ENCODE data around the gene NUBPL.

The NUBPL gene

DNA sequence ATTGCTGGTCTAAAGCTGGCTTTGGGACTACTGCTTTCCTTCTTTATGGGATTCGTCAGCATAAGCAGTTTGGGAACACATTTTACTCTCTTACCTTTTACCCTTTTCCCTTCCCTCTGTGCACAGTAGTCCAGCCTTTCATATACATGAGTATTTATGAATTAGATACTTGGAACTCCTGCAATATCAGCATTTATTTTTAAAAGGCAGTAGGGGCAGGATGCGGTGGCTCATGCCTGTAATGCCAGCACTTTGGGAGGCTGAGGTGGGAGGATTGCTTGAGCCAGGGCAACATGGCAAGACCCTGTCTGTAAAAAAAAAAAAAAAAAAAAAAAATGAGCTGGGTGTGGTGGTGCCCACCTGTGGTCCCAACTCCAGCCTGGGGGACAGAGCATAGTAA lies 3.0 kb downstream of the NUBPL start:
- H3K27me3 Mint-ChIP-seq = no peaks in the 10 kb centered on the region
- peaks cover 54% of the 10 kb centered on the region for H3K4me1 Mint-ChIP-seq
- no peaks in the 10 kb centered on the region for H3K9me3 Mint-ChIP-seq
- H3K27ac Mint-ChIP-seq = no peak overlapping the region
- peaks cover 9% of the 10 kb centered on the region for H3K36me3 Mint-ChIP-seq
- no peak overlapping the region for H3K4me3 Mint-ChIP-seq

DNA sequence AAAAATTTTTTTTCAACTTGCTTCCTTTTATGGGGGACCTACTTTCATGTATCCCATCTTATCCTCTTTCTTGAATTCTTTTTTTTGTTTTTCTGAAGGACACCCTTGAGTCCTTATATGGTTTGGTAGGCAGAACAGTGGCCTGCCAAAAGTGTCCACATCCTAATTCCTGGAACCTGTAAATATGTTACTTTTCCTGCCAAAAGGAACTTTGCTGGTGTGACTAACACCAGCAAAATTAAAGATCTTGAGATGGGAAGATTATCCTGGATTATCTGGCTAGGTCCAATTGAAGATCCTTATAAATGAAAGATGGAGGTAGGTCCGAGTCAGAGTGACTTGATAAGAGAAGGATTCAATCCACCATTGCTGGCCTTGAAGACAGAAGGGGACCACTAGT lies 5.3 kb downstream of the NUBPL start:
- Mint-ChIP-seq H3K4me1 (peaks cover 45% of the 10 kb centered on the region), H3K4me3 (no peak overlapping the region), H3K36me3 (peaks cover 13% of the 10 kb centered on the region), H3K27ac (no peak overlapping the region), H3K9me3 (no peaks in the 10 kb centered on the region), H3K27me3 (no peaks in the 10 kb centered on the region)

DNA sequence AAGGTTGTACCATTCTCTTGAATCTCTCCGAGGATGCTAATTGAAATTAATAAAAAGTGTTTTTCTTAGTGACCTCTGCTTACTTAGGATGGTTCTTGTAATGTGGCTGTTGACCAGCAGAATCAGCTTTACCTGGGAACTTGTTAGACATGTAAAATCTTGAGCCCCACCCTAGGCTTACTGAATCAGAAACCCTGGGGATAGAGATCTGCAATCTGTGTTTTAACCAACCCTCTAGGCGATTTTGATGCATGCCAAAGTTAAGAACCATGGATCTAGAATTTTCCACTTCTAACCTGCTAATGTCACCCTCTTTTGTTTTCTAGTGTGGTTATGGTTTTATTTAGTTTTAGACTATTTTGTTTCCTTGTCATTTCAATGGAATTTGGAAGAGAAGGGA lies 6.5 kb downstream of the NUBPL start:
- H3K9me3 Mint-ChIP-seq = no peaks in the 10 kb centered on the region
- peaks cover 37% of the 10 kb centered on the region for H3K4me1 Mint-ChIP-seq
- H3K27me3 Mint-ChIP-seq = no peaks in the 10 kb centered on the region
- H3K27ac Mint-ChIP-seq = peak overlapping the region; percentile 23
- no peak overlapping the region for H3K4me3 Mint-ChIP-seq
- peaks cover 13% of the 10 kb centered on the region for H3K36me3 Mint-ChIP-seq

DNA sequence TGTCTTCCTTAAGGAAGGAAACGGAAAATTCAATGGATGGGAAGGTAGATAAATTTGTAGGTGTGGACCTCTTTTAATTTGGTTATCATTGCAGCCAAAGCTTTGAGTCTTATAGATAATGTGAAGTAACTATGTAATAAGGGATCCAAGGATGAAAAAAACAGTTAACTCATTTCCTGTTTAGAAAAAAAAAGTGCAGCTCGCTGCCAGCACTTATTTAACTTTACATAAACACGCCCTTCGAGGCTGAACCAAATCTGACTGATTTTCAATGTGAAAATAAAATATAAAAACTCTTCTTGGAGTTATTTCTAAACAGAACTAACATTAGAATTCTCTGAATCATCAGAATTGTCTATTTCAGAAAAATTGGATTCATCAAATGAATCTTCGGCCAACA lies 7.0 kb downstream of the NUBPL start:
- no peaks in the 10 kb centered on the region for H3K27me3 Mint-ChIP-seq
- H3K4me1 Mint-ChIP-seq = peaks cover 32% of the 10 kb centered on the region
- no peaks in the 10 kb centered on the region for H3K9me3 Mint-ChIP-seq
- H3K36me3 Mint-ChIP-seq = peaks cover 11% of the 10 kb centered on the region
- H3K4me3 Mint-ChIP-seq = no peak overlapping the region
- H3K27ac Mint-ChIP-seq = peak overlapping the region; percentile 23

DNA sequence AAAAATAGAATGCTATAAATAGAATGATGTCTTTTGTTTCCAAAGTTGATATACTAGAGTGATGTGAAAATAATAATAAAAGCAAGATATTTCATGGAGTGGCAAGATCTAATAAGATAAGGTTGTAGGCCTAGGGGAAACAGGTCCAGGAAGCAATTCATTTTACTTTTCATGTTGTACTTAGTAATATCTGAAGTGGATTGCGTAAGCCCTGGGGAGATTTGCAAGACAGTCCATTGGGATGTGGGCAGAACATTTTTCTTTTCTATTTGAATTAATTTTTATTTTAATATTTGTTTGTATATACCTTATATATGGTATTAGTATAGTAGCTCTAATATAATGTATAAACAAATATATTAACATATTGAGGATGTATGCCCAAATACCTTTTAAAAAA lies 7.5 kb downstream of the NUBPL start:
- Mint-ChIP-seq H3K4me1 (peaks cover 27% of the 10 kb centered on the region), H3K27me3 (no peaks in the 10 kb centered on the region), H3K9me3 (no peaks in the 10 kb centered on the region), H3K27ac (no peak overlapping the region), H3K4me3 (no peak overlapping the region), H3K36me3 (peaks cover 11% of the 10 kb centered on the region)

DNA sequence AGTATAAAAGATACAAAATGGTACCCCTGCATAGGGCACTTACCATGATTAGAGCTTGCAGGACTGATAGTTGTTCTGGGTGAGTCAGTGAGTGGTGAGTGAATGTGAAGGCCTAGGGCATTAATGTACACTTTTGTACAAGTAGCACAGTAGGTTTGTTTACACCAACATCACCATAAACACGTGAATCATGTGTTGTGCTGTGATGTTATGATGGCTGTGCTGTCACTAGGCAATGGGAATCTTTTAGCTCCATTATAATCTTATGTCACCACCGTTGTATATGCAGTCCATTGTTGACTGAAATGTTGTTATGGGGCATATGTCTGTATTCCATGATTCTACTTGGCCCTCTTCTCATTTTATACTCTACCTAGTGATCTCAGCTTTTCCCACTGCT lies 11.8 kb downstream of the NUBPL start:
- H3K9me3 Mint-ChIP-seq = no peaks in the 10 kb centered on the region
- no peak overlapping the region for H3K4me3 Mint-ChIP-seq
- peaks cover 17% of the 10 kb centered on the region for H3K36me3 Mint-ChIP-seq
- H3K27ac Mint-ChIP-seq = no peak overlapping the region
- no peaks in the 10 kb centered on the region for H3K27me3 Mint-ChIP-seq
- H3K4me1 Mint-ChIP-seq = peaks cover 22% of the 10 kb centered on the region

DNA sequence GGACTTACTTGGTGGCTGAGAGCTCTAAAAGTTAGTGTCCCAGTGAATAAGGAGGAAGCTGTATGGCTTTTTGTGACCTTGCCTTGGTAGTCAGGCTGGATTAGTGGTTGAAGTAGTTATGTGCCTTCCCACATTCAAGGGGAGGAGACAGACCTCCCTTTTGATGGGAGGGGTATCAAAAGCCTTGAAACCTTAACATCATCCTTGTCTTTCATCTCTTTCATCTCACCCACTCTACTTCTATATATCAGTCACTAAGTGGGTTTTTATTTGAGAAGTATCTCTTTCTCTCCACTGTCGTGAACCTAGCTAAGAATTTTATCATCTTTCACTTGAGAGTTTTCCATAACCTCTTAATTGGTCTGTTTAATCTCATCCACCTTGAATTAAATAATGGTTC lies 15.7 kb downstream of the NUBPL start:
- Mint-ChIP-seq H3K36me3 (peaks cover 15% of the 10 kb centered on the region), H3K9me3 (no peaks in the 10 kb centered on the region), H3K27me3 (no peaks in the 10 kb centered on the region), H3K27ac (no peak overlapping the region), H3K4me3 (no peak overlapping the region), H3K4me1 (peaks cover 18% of the 10 kb centered on the region)

DNA sequence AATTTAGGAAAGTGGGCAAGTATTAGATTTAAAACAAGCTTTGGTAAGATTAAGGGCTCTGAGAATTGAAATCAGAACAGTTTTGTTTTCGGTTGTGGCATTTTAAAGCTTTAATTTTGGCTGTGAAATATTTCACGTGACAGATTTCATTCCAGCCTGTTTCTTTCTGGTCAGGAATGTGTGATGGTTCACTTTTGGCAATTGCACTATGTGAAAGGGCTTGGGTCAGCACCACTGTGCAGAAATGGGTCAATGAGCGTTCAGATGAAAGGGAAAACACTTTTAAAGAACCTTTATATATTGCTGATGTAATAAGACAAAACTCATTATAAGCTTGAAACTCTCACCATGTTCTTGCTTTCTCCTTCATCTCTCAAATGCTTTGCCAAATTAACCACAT lies 17.1 kb downstream of the NUBPL start:
- peaks cover 15% of the 10 kb centered on the region for H3K36me3 Mint-ChIP-seq
- peaks cover 18% of the 10 kb centered on the region for H3K4me1 Mint-ChIP-seq
- H3K9me3 Mint-ChIP-seq = no peaks in the 10 kb centered on the region
- no peaks in the 10 kb centered on the region for H3K27me3 Mint-ChIP-seq
- H3K4me3 Mint-ChIP-seq = no peak overlapping the region
- no peak overlapping the region for H3K27ac Mint-ChIP-seq

DNA sequence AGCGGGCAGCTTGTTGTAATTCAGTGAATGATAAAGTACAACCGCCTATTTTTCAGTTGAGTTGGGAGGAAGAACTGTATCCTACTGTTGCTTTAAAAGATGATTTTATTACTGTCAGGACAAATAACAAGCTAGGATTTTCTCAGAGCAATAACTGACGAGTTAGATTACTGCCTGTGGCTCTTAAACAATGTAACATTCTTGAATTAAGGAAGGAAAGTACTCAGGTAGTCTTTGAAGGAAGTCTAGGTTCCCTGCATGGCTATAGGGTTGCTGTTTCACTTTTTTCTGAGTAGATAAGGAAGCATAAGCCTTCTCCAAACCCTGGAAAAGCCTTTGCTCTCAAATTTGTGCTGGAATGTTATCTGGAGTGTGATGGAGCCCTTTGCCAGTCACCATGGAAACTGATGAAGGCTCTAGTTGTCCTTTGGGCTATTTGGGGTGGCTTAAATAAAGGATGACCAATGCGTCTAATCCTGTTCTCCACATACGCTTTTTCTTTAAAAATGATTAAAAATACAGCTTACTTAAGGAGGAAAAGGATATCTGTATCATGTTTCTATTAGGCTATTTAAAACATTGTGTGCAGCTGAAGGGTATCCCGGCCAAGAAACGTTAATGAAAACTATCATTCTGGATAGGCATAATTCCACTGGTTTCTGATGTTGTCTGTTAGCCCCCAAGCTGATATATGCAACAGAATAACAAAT lies 17.7 kb downstream of the NUBPL start:
- Mint-ChIP-seq H3K4me3 (no peak overlapping the region), H3K27me3 (no peaks in the 10 kb centered on the region), H3K4me1 (peaks cover 18% of the 10 kb centered on the region), H3K27ac (no peak overlapping the region), H3K36me3 (peaks cover 18% of the 10 kb centered on the region), H3K9me3 (no peaks in the 10 kb centered on the region)

DNA sequence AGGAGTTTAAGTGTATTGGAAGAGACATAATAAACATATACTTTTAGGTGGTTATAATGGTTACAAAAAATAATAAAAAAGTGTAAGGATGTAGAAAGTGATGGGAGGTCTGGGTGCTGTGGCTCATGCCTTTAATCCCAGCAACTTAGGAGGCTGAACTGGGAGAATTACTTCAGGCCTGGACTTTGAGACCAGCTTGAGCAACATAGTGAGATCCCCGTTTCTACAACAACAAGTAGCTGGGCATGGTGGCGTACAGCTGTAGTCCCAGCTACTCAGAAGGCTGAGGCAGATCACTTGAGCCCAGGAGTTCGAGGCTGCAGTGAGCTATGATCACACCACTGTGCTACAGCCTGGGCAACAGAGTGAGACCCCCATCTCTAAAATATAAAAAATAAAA lies 19.0 kb downstream of the NUBPL start:
- Mint-ChIP-seq H3K4me1 (peaks cover 18% of the 10 kb centered on the region), H3K27ac (no peak overlapping the region), H3K36me3 (peaks cover 18% of the 10 kb centered on the region), H3K4me3 (no peak overlapping the region), H3K9me3 (no peaks in the 10 kb centered on the region), H3K27me3 (no peaks in the 10 kb centered on the region)

DNA sequence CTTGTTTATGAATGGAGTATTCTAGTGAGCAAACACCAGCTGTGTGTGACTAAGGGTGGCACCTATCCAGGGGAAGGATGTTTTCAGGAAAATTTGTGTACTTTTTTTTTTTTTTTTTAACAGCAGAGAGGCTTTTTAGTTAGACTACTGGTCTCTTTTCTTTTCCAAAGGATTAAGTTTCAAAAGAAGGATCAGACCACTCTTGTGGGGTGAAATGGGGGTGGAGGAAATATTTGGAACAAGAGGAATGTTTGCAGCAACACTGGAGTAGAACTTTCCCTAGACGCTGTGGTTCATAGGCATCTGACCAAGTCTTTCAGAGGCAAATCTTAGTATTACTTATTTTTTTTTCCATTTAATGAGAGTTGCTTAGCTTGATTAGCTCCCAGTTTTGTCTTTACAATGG lies 21.1 kb downstream of the NUBPL start:
- Mint-ChIP-seq H3K9me3 (no peaks in the 10 kb centered on the region), H3K36me3 (peaks cover 16% of the 10 kb centered on the region), H3K27ac (no peak overlapping the region), H3K4me3 (no peak overlapping the region), H3K4me1 (peaks cover 9% of the 10 kb centered on the region), H3K27me3 (no peaks in the 10 kb centered on the region)

DNA sequence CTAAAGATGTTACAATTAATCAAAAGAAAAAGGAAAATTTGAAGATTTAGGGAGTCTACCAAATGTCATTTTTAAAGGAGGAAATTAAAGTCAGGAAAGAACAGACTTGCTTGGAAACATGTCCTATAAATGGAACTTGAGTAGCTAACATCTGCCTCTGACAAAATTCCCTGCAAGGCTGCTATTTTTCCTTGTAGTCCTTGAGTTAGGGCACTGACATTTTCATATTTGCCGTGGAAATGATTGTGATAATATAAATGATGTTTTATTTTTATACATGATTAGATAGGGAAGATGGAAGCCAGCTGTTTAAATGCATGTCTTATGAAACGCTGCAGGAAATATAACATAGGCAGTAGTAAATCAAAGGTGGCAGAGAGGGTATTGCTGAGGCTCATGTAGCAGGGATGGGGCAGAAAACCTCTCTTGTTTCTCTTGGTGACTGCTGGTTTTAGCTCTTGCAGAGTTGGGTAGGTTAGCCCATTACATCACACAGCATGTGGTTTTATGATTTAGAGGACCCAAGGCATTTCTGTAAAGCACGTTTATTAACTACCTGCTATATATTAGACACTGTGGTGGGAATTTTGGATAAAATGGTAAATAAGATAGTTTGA lies 21.7 kb downstream of the NUBPL start:
- Mint-ChIP-seq H3K4me3 (no peak overlapping the region), H3K36me3 (peaks cover 13% of the 10 kb centered on the region), H3K4me1 (peaks cover 5% of the 10 kb centered on the region), H3K9me3 (no peaks in the 10 kb centered on the region), H3K27ac (no peak overlapping the region), H3K27me3 (no peaks in the 10 kb centered on the region)

DNA sequence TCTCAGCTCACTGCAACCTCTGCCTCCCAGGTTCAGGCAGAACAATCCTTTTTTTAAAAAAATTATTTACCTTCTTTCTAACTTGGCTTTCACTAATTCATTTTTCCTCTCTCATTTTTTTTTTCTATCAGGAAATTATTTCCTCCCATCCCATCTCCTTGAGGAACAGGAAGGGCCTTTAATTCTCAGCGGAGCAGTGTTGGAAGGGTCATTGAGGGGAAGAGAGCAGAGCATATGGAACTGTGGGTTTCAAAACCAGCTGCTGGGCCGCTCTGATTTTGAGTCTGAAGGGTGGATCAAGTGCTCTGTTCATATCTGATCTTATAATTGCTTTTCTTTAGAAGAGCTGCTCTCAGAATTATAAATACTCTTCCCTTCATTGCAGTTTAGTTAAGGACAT lies 29.0 kb downstream of the NUBPL start:
- no peaks in the 10 kb centered on the region for H3K27me3 Mint-ChIP-seq

DNA sequence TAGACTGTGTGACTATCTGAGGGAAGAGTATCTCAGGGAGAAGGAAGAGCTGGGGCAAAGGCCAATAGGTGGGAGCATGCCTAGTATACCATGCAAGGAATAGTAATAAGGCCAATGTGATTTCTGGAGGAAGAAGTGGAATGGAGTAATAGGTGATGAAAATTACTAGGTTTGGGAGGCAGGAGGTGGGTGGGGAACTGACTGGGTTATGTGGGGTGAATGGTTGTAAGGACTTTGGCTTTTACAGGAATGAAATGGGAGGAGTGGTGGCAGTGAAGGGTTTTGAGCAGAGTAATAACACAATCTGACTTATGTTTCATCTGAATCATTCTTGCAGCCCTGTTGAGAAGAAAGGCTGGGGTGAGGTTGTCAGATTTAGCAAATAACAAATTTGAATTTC lies 30.9 kb downstream of the NUBPL start:
- H3K27ac Mint-ChIP-seq = no peak overlapping the region
- no peak overlapping the region for H3K4me3 Mint-ChIP-seq
- peaks cover 5% of the 10 kb centered on the region for H3K4me1 Mint-ChIP-seq
- no peaks in the 10 kb centered on the region for H3K27me3 Mint-ChIP-seq
- H3K36me3 Mint-ChIP-seq = peaks cover 16% of the 10 kb centered on the region
- H3K9me3 Mint-ChIP-seq = no peaks in the 10 kb centered on the region

More for the DNA sequence above, 29.0 kb downstream of the NUBPL start:
- no peak overlapping the region for H3K27ac Mint-ChIP-seq
- H3K9me3 Mint-ChIP-seq = no peaks in the 10 kb centered on the region
- peaks cover 22% of the 10 kb centered on the region for H3K36me3 Mint-ChIP-seq
- no peak overlapping the region for H3K4me3 Mint-ChIP-seq
- peaks cover 5% of the 10 kb centered on the region for H3K4me1 Mint-ChIP-seq

DNA sequence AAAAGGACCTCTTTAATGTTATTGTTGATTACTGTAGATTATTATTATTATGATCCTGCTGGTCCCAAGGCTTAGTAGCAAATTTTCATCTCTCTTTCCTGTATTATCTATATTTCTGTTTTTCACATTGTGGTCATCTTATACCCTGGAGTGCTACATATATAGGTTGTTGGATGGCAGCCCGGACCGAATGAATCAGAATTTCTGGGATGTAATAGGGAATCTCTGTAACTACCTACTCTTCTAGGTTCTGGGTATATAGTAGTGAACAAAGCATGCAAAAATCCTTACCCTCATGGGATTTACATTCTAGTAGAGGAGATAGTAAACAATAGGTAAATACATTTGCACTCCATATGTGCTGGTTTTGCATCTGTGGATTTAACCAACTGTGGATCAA lies 31.4 kb downstream of the NUBPL start:
- H3K27ac Mint-ChIP-seq = no peak overlapping the region
- no peaks in the 10 kb centered on the region for H3K27me3 Mint-ChIP-seq
- peaks cover 16% of the 10 kb centered on the region for H3K36me3 Mint-ChIP-seq
- peaks cover 5% of the 10 kb centered on the region for H3K4me1 Mint-ChIP-seq
- H3K4me3 Mint-ChIP-seq = no peak overlapping the region
- H3K9me3 Mint-ChIP-seq = no peaks in the 10 kb centered on the region

DNA sequence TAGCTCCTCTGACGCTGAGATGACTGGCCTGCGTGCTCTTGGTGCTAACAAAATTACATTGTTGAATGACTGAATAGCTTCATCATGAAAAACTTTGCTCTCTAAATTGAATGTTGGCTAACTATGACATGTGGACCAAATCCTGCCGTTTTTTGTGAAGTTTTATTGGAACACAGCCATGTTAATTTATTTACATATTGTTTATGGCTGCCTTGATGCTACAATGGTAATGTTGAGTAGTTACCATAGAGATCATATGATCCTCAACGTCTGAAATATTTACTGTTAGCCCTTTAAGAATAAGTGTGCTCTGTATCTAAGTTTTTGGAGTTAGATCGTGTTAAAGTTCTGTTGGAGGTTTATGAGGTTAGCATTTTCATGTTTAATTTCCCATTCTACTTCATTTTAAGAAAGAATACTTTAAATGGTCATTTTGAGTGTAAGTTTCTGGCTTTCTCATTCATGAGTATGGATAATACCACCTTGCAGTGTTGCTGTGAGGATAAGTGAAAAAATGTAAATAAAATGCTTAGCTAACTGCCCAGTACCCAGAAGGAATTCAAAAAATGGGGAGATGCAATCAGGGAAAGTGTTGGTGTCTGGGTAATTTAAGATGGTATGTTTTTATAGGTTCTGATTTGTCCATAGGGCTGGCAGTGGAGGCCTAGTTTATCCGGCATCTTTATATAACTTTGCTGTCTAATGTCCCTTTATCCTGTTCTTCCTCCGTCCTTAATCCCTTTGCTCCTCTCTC lies 35.3 kb downstream of the NUBPL start:
- Mint-ChIP-seq H3K27ac (no peak overlapping the region), H3K4me1 (peaks cover 5% of the 10 kb centered on the region), H3K36me3 (peaks cover 36% of the 10 kb centered on the region), H3K9me3 (no peaks in the 10 kb centered on the region), H3K4me3 (no peak overlapping the region), H3K27me3 (no peaks in the 10 kb centered on the region)
